D341Med (cell line): ENCODE data around the gene RSU1.

Experiments used
- DNase-seq: peaks from one replicate; pipeline ENCODE4 v3.0.0; 2012; ENCODE audit warnings: low spot score

The RSU1 gene

GRCh38 chr10:16674147-16674703 is 143.0 kb downstream of the RSU1 start:
- DNase-seq, result no peak

GRCh38 chr10:16673443-16673842 is 143.8 kb downstream of the RSU1 start:
- DNase-seq, result no peak

- no peak for DNase-seq
These were observed 153.8 kb downstream of the RSU1 start for GRCh38 chr10:16663444-16663843.

GRCh38 chr10:16662923-16663322 is 154.3 kb downstream of the RSU1 start:
- no peak for DNase-seq

- DNase-seq, result no peak
These were observed 160.3 kb downstream of the RSU1 start for GRCh38 chr10:16656895-16657294.

- DNase-seq, result no peak
These were observed 164.0 kb downstream of the RSU1 start for GRCh38 chr10:16653224-16653623.

- DNase-seq, result no peak
These were observed 165.1 kb downstream of the RSU1 start for GRCh38 chr10:16652154-16652553.

GRCh38 chr10:16649757-16650156 is 167.5 kb downstream of the RSU1 start:
- no peak for DNase-seq

GRCh38 chr10:16648366-16648765 is 168.9 kb downstream of the RSU1 start:
- no peak for DNase-seq

GRCh38 chr10:16646181-16647059 is 170.8 kb downstream of the RSU1 start:
- DNase-seq, result no peak

GRCh38 chr10:16644146-16644545 is 173.1 kb downstream of the RSU1 start:
- DNase-seq, result no peak

GRCh38 chr10:16643502-16643901 is 173.7 kb downstream of the RSU1 start:
- no peak for DNase-seq

- no peak for DNase-seq
These were observed 177.1 kb downstream of the RSU1 start for GRCh38 chr10:16640153-16640552.

- DNase-seq, result no peak
These were observed 177.8 kb downstream of the RSU1 start for GRCh38 chr10:16639471-16639870.

- no peak for DNase-seq
These were observed 184.2 kb downstream of the RSU1 start for GRCh38 chr10:16632996-16633395.

- no peak for DNase-seq
These were observed 190.5 kb downstream of the RSU1 start for GRCh38 chr10:16626697-16627096.

GRCh38 chr10:16612981-16613355 is 204.3 kb downstream of the RSU1 start:
- no peak for DNase-seq

GRCh38 chr10:16612115-16612980 is 204.9 kb downstream of the RSU1 start:
- DNase-seq, result no peak

GRCh38 chr10:16611037-16611436 is 206.2 kb downstream of the RSU1 start:
- DNase-seq, result no peak

GRCh38 chr10:16609211-16609610 is 208.0 kb downstream of the RSU1 start:
- DNase-seq, result no peak

GRCh38 chr10:16606923-16607322 is 210.3 kb downstream of the RSU1 start:
- DNase-seq, result no peak

GRCh38 chr10:16606421-16606820 is 210.8 kb downstream of the RSU1 start:
- DNase-seq, result no peak

- DNase-seq, result no peak
These were observed 213.9 kb downstream of the RSU1 start for GRCh38 chr10:16603308-16603707.
